ENCODE data around the gene HOXC6. TPM values are rescaled to one million over a fixed set of nuclear protein-coding genes. Genes with fewer than 3 reads are reported as not detected.

HOXC6 gene
- total RNA-seq, 1 donor from 2014 or later: not detected

DNA sequence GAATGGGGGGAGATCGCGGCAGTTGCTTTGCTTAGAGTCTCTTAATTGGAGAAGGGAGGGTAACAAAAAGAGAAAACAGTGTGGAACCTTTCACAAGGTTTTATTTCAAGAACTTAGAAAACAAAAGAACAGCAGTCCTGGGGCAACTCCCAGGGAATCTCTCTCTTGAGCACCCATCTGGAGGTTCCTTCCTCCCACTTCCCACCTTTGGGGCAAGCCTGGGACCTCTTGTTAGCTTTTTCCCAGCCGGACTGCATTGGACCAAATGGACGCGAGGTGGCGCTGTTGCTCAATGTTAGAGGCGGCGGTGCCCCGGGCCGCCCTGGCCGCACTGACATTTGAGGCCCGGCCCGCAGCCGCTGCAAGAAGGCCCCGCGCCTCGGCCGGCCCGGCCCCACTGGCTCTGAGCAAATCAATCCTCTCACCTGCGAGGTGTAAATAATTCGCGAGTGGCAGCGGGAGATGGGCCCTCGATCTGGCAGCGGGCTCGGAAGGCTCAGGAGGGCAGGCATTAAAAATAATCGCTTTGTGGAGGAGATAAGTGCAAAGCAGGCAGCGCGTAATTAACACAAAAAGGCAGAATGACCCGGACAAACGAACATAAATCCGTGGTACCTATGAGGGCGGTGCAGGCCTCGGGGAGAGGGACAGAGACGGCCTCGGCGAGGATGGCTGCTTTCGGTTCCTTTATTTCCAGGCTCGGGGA lies 22.2 kb upstream of the HOXC6 start:
- Histone ChIP-seq H3K79me2 (ENCODE audit: low read depth) (no peaks in the 10 kb centered on the region), H3K36me3 (no peaks in the 10 kb centered on the region), H3F3A (ENCODE audit: low read depth) (peaks cover 1% of the 10 kb centered on the region), H2AFZ (replicated peaks) (no peak overlapping the region), H3K4me1 (no peaks in the 10 kb centered on the region), H3K9me3 (ENCODE audit: low read depth) (no peaks in the 10 kb centered on the region), H4K20me1 (ENCODE audit: low read depth) (peaks cover 87% of the 10 kb centered on the region), H3K4me3 (no peak overlapping the region), H3K4me2 (no peak overlapping the region), H3K9ac (no peak overlapping the region), H3K27ac (no peak overlapping the region), H3K27me3 (peaks cover 100% of the 10 kb centered on the region)
- H3K4me1 Mint-ChIP-seq: peaks cover 4% of the 10 kb centered on the region
- TF ChIP-seq EZH2phosphoT487 (IDR thresholded peaks at IDR 0.05) (peak; percentile 86), EZH2 (IDR thresholded peaks at IDR 0.05) (peak; percentile 97)
- TF ChIP-seq, protein P1, sequence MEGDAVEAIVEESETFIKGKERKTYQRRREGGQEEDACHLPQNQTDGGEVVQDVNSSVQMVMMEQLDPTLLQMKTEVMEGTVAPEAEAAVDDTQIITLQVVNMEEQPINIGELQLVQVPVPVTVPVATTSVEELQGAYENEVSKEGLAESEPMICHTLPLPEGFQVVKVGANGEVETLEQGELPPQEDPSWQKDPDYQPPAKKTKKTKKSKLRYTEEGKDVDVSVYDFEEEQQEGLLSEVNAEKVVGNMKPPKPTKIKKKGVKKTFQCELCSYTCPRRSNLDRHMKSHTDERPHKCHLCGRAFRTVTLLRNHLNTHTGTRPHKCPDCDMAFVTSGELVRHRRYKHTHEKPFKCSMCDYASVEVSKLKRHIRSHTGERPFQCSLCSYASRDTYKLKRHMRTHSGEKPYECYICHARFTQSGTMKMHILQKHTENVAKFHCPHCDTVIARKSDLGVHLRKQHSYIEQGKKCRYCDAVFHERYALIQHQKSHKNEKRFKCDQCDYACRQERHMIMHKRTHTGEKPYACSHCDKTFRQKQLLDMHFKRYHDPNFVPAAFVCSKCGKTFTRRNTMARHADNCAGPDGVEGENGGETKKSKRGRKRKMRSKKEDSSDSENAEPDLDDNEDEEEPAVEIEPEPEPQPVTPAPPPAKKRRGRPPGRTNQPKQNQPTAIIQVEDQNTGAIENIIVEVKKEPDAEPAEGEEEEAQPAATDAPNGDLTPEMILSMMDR (IDR thresholded peaks at IDR 0.05): peak; percentile 98
- peaks cover 2% of the 10 kb centered on the region for H3K9me3 Mint-ChIP-seq
- peaks cover 92% of the 10 kb centered on the region for H3K27me3 Mint-ChIP-seq (ENCODE audit: insufficient read depth, low read depth)
- DNase-seq (ENCODE audit: low spot score): peak; percentile 96
- H3K4me3 Mint-ChIP-seq: no peak overlapping the region
- H3K36me3 Mint-ChIP-seq: no peaks in the 10 kb centered on the region
- no peak overlapping the region for H3K27ac Mint-ChIP-seq

DNA sequence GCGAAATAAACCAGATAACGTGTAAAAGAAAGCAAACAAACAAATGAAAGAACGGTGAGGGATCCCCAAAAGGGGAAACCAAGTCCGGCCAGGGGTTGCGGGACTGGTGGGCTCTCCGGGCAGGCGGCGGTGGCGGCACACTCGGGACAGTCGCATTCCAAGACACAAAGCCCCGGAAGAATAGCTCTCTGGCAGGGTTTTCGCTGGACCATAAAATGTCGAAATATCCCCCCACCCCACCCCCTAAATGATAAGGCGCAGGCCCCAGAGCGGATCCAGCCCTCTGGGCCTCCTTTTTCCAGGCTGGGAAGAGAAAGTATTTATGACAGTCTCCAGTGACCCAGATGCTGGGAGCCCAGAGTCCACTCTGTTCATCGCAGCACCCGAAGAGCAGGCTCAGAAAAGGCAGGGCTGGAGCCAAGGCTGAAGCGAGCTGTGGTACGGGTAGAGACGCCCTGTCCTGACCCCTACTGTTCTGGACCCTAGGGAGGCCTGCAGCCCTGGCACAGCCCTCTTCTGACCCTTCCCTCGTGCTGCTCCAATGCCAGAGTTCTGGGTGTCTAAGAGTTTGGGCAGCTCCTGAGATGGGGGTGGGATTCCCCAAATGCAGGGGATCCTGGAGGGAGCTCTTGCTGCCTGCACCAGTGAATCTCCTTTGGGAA lies 21.6 kb upstream of the HOXC6 start:
- no peaks in the 10 kb centered on the region for H3K79me2 ChIP-seq (ENCODE audit: low read depth)
- no peak overlapping the region for H3K27ac Mint-ChIP-seq

DNA sequence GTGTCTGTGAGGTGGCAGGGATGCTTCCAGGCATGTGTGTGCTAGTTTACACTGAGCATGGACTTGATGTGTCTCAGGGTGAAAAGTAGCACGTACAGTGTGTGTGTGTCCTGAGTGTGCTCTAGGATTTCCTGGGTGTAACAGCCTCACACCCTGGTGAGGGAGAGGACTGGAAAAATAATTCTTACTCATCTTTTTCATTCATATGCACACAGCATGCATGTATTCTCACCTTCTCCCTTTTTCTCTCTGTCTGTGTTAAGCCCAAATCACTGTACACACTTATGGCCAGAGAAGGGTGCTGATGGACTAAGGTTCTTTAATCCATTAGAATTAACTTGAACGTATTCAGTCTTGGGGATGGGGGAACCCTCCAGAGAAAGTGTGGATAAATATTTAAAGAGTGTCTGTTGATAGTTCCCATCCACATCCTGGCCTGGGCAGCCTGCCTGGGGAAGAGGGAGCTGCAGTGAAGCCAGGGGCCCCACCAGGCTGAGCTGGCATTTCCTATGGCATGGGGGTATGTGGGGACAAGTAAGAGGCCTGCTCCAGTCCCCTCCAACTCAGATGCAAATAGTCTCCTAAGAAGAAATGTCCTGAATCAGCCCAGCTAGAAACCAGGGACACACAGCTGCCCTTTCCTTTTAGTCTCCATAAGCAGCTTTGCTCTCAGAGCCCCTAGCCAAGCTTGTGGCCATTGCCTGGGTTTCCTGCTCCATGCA lies 20.5 kb upstream of the HOXC6 start:
- H3K27ac Mint-ChIP-seq: no peak overlapping the region
- Histone ChIP-seq H3K4me2 (no peak overlapping the region), H3K27ac (no peak overlapping the region), H3K27me3 (peaks cover 100% of the 10 kb centered on the region), H3K79me2 (ENCODE audit: low read depth) (no peaks in the 10 kb centered on the region), H3K9me3 (ENCODE audit: low read depth) (no peaks in the 10 kb centered on the region), H4K20me1 (ENCODE audit: low read depth) (peaks cover 79% of the 10 kb centered on the region), H3K36me3 (no peaks in the 10 kb centered on the region), H3K4me1 (no peaks in the 10 kb centered on the region), H3F3A (ENCODE audit: low read depth) (peaks cover 3% of the 10 kb centered on the region), H3K4me3 (no peak overlapping the region), H2AFZ (replicated peaks) (no peak overlapping the region), H3K9ac (no peak overlapping the region)
- peaks cover 4% of the 10 kb centered on the region for H3K9me3 Mint-ChIP-seq
- H3K4me1 Mint-ChIP-seq: peaks cover 4% of the 10 kb centered on the region
- no peak overlapping the region for H3K4me3 Mint-ChIP-seq
- peaks cover 92% of the 10 kb centered on the region for H3K27me3 Mint-ChIP-seq (ENCODE audit: insufficient read depth, low read depth)
- no peaks in the 10 kb centered on the region for H3K36me3 Mint-ChIP-seq
- TF ChIP-seq EZH2phosphoT487 (IDR thresholded peaks at IDR 0.05): peak; percentile 57
- TF ChIP-seq, protein P1 (IDR thresholded peaks at IDR 0.05): no peak
- peak; percentile 47 for TF ChIP-seq EZH2 (IDR thresholded peaks at IDR 0.05)
- no peak for DNase-seq (ENCODE audit: low spot score)

More for the DNA sequence above, 21.6 kb upstream of the HOXC6 start:
- no peaks in the 10 kb centered on the region for H3K36me3 ChIP-seq
- no peaks in the 10 kb centered on the region for H3K36me3 Mint-ChIP-seq
- H4K20me1 ChIP-seq (ENCODE audit: low read depth): peaks cover 84% of the 10 kb centered on the region
- H3K4me3 ChIP-seq: no peak overlapping the region
- H2AFZ ChIP-seq (replicated peaks): no peak overlapping the region
- no peak overlapping the region for H3K27ac ChIP-seq
- peaks cover 3% of the 10 kb centered on the region for H3F3A ChIP-seq (ENCODE audit: low read depth)
- peaks cover 92% of the 10 kb centered on the region for H3K27me3 Mint-ChIP-seq (ENCODE audit: insufficient read depth, low read depth)
- no peak overlapping the region for H3K9ac ChIP-seq
- H3K9me3 ChIP-seq (ENCODE audit: low read depth): no peaks in the 10 kb centered on the region
- peaks cover 100% of the 10 kb centered on the region for H3K27me3 ChIP-seq
- no peaks in the 10 kb centered on the region for H3K4me1 ChIP-seq
- DNase-seq (ENCODE audit: low spot score): no peak
- H3K4me3 Mint-ChIP-seq: no peak overlapping the region
- H3K4me1 Mint-ChIP-seq: peaks cover 4% of the 10 kb centered on the region
- TF ChIP-seq EZH2phosphoT487 (IDR thresholded peaks at IDR 0.05) (no peak), EZH2 (IDR thresholded peaks at IDR 0.05) (no peak)
- TF ChIP-seq, protein P1 (IDR thresholded peaks at IDR 0.05): no peak
- no peak overlapping the region for H3K4me2 ChIP-seq
- H3K9me3 Mint-ChIP-seq: peaks cover 2% of the 10 kb centered on the region
